HG03575 (cell line): ENCODE results near the gene KRTAP19-1.

Source experiments
- ATAC-seq: cut with Tn5 transposase; IDR thresholded peaks from one replicate; pipeline ENCODE4 v1.9.1; 2021; ENCODE audit not compliant: unreplicated experiment, insufficient number of reproducible peaks, low FRiP score; ENCODE audit errors: extremely low read depth

Gene KRTAP19-1

DNA sequence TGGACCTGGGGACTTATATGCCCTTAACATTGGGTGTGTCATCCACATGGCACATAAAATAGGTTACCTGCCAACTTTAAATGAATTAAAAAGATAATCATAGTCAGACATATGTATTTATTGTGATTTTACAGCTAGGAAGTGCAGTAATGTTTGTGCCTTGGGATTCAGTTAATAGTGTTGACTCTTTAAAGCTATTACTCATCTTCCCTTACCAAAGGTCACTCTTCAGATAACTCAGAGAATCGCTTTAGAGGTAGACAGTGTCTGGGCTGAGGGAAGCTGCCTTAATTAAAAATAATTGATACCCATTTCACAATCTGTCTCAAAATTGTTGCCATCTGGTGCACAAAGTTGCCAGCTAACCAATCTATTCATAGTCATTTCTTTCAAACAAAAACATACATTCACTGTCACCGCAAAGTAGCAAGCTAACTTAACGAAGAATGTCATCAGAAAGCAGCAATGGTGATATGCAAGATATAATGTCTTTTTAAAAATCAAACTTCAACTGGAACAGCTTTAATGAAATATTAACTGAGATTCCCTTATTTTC is 43.1 kb downstream of the KRTAP19-1 start:
- no peak for ATAC-seq

DNA sequence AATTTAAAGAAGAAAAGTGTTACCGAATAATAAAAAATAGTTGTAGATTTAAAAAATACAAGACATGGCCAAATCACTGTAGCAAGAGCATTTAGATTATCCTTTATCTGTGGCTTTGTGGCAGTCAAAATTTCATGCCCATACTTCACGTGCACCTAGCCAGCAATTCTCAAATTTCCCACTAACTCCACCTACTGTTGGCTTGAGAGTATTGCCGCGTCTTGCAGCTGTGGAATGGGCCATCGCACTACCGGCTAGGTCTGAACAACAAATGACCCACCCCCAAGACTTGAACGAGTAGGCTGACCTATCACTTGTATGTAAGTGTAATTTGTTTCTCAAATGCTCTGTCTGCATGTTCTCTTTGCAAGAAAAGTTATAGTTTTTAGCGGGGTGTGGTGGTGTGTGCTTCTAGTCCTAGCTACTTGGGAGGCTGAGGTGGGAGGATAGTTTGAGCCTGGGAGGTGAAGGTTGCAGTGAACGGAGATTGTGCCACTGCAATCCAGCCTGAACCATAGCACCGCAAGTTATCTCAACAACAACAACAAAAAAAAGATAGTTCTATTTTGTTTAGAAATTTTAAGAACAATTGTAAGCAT is 46.0 kb downstream of the KRTAP19-1 start:
- no peak for ATAC-seq

GRCh38 chr21:30430170-30430655 is 50.0 kb downstream of the KRTAP19-1 start, which contains the start of gene KRTAP13-4:
Gene KRTAP13-4 (plus strand): TSS chr21:30430220. CDS start chr21:30430276, 56 bp downstream.
- ATAC-seq, result no peak
